ENCODE data around the gene STARD10.

DNA sequence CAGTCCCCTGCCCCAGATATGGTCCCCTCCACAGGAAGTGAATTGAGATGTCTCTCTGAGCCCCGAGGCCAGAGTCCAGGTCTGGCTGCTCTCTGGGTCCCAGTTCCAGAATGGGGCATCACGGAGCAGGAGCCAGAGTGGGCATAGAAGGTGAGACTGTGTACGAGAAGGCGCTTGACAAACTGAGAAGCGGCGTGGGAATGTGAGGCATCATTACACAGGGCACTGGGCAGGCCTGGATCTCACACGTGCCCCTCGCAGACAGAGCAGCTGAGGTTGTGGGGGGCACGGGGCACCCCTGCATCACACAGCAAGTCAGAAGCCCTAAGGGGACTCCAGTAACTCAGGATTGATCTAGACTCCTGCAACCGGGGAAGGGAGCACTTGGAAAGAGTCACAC, 9.2 kb downstream of the STARD10 start:
- TF ChIP-seq, protein P1, sequence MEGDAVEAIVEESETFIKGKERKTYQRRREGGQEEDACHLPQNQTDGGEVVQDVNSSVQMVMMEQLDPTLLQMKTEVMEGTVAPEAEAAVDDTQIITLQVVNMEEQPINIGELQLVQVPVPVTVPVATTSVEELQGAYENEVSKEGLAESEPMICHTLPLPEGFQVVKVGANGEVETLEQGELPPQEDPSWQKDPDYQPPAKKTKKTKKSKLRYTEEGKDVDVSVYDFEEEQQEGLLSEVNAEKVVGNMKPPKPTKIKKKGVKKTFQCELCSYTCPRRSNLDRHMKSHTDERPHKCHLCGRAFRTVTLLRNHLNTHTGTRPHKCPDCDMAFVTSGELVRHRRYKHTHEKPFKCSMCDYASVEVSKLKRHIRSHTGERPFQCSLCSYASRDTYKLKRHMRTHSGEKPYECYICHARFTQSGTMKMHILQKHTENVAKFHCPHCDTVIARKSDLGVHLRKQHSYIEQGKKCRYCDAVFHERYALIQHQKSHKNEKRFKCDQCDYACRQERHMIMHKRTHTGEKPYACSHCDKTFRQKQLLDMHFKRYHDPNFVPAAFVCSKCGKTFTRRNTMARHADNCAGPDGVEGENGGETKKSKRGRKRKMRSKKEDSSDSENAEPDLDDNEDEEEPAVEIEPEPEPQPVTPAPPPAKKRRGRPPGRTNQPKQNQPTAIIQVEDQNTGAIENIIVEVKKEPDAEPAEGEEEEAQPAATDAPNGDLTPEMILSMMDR (IDR thresholded peaks at IDR 0.05): no peak
- no peak for TF ChIP-seq POLR2A (IDR thresholded peaks at IDR 0.05)

All from esophagus squamous epithelium (tissue), 4 donors.